Keratinocyte (primary cell): ENCODE measurements around the gene PCARE. TPM values are rescaled to one million over a fixed set of nuclear protein-coding genes. Genes with fewer than 3 reads are reported as not detected.

Experiments used
- DNase-seq: peaks from one replicate; pipeline ENCODE4 v3.0.0-alpha.2; 2011; ENCODE audit warnings: low read depth, missing footprints, low spot score
- FAIRE-seq: peaks from 2 replicates; lab custom pipeline; 2011; peaks lifted over from hg19 to GRCh38; lab: Jason Lieb, UNC
- H2AFZ ChIP-seq: 2 replicates; pipeline ENCODE4 v1.6.0; 2012; ENCODE audit warnings: low read length, control low read depth, inconsistent platforms; ENCODE audit not compliant: control insufficient read depth
- H3K27ac ChIP-seq: 2 replicates; pipeline ENCODE4 v1.5.1; 2011; ENCODE audit warnings: low read length; ENCODE audit not compliant: control insufficient read depth, insufficient read depth
- H3K27me3 ChIP-seq: 3 replicates; pipeline ENCODE4 v1.6.0; 2011; ENCODE audit warnings: low read length; ENCODE audit not compliant: control insufficient read depth, insufficient read depth; ENCODE audit errors: extremely low read depth
- H3K36me3 ChIP-seq, 2 experiments: 2 replicates in 1 of 2; 3 replicates in 1 of 2; pipeline ENCODE4 v1.5.1; 2011; ENCODE audit warnings: low read length in 2 of 2, mild to moderate bottlenecking in 1 of 2; ENCODE audit not compliant: control insufficient read depth in 2 of 2, insufficient read depth in 2 of 2; ENCODE audit errors: extremely low read depth in 1 of 2
- H3K4me1 ChIP-seq: 3 replicates; pipeline ENCODE4 v1.5.1; 2011; ENCODE audit warnings: low read length; ENCODE audit not compliant: control insufficient read depth, insufficient read depth; ENCODE audit errors: extremely low read depth
- H3K4me2 ChIP-seq: 3 replicates; pipeline ENCODE4 v1.6.0; 2011; ENCODE audit warnings: low read depth, low read length; ENCODE audit not compliant: control insufficient read depth, insufficient read depth; ENCODE audit errors: extremely low read depth
- H3K4me3 ChIP-seq, 3 experiments: fragments of 200-600 bp in 1 of 3; sonication (generic) in 1 of 3; 2 replicates in 2 of 3; 3 replicates in 1 of 3; pipeline ENCODE4 v1.5.1; 2011 to 2016; ENCODE audit warnings: low read length in 3 of 3, mild to moderate bottlenecking in 3 of 3, control low read depth in 2 of 3, inconsistent platforms in 1 of 3, low read depth in 1 of 3, mixed read lengths in 1 of 3, mixed run types in 1 of 3, moderate library complexity in 1 of 3; ENCODE audit not compliant: control insufficient read depth in 2 of 3, insufficient read depth in 2 of 3; ENCODE audit errors: extremely low read depth in 1 of 3
- H3K79me2 ChIP-seq: 2 replicates; pipeline ENCODE4 v1.6.0; 2012; ENCODE audit warnings: low read length; ENCODE audit not compliant: control insufficient read depth, insufficient read depth
- H3K9ac ChIP-seq: 3 replicates; pipeline ENCODE4 v1.6.0; 2011; ENCODE audit warnings: low read length; ENCODE audit not compliant: control insufficient read depth, insufficient read depth; ENCODE audit errors: extremely low read depth
- H3K9me1 ChIP-seq: 3 replicates; pipeline ENCODE4 v1.6.0; 2011; ENCODE audit warnings: low read length; ENCODE audit not compliant: control insufficient read depth, insufficient read depth; ENCODE audit errors: extremely low read depth
- H3K9me3 ChIP-seq: 2 replicates; pipeline ENCODE4 v1.5.1; 2012; ENCODE audit warnings: low read depth, low read length; ENCODE audit not compliant: control insufficient read depth
- H4K20me1 ChIP-seq: 3 replicates; pipeline ENCODE4 v1.6.0; 2011; ENCODE audit warnings: low read length; ENCODE audit not compliant: control insufficient read depth, insufficient read depth; ENCODE audit errors: extremely low read depth
- EZH2 ChIP-seq: IDR thresholded peaks from one replicate; pipeline ENCODE4 v1.6.1; 2012; ENCODE audit warnings: inconsistent platforms, mild to moderate bottlenecking, low read length, moderate library complexity
- dilution Hi-C: fragments of 300-500 bp; cut with MboI; formaldehyde crosslinking; loops from one replicate; pipeline ENCODE4 v1.7.0; 2020; ENCODE audit warnings: low sequenced_read_pairs; ENCODE audit not compliant: extremely low pct_ligation_motif_present
- polyA plus RNA-seq, 5 experiments: library from polyadenylated mRNA; depleted of rRNA in 3 of 5; stranded (reverse) in 3 of 5; stranded (forward) in 1 of 5; unstranded in 1 of 5; fragments of >200 nt; gene quantifications; 1 replicate in 1 of 5; 2 replicates in 3 of 5; 3 replicates in 1 of 5; pipeline versions ENCODE4 v1.2.1 to v1.2.3, GENCODE V29; 2011 to 2012; ENCODE audit warnings: missing spikeins in 2 of 5, low read depth in 1 of 5, low replicate concordance in 1 of 5
- TF ChIP-seq, protein P1 (sequence below), 3 experiments: IDR thresholded peaks in 1 of 3; conservative IDR thresholded peaks in 1 of 3; optimal IDR thresholded peaks in 1 of 3; 2 replicates in 2 of 3; 3 replicates in 1 of 3; pipeline versions ENCODE3 to v1.5.1; 2011; ENCODE audit warnings: low read length in 3 of 3, mild to moderate bottlenecking in 3 of 3, moderate library complexity in 2 of 3, control low read depth in 1 of 3, inconsistent platforms in 1 of 3; ENCODE audit not compliant: insufficient read depth in 2 of 3; ENCODE audit errors: extremely low read depth in 1 of 3

Gene PCARE
- polyA plus RNA-seq, 1 donor (not counting 4 experiments of a cell fraction or from before 2014, with no cell fraction given): not detected

DNA sequence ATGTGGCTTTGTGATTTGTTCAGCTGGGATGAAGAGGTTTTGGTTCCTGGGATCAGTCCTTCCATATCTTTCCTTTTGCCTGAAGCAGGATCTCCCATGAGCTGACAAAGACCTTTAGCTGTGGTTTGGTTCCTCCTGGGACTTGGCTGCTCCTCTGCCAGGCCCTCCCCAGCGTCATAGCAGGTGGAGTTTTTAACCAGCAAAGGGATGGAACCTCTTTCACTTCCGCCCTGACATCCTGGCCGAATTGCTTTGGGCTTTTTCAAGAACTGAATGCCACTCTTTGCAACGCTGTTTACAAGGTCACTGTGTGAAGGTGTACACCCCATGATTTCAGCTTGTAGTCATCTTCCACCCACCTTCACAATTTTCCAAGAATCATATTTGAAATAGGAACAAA is 390 bp downstream of the PCARE start:
- Histone ChIP-seq H4K20me1 (no peaks in the 10 kb centered on the region), H3K9ac (no peak overlapping the region), H3K4me1 (no peaks in the 10 kb centered on the region), H3K79me2 (no peaks in the 10 kb centered on the region), H3K9me3 (no peaks in the 10 kb centered on the region), H3K27me3 (peaks cover 3% of the 10 kb centered on the region), H3K27ac (no peak overlapping the region), H3K4me3 (no peak overlapping the region), H3K9me1 (no peaks in the 10 kb centered on the region), H2AFZ (no peak overlapping the region), H3K36me3 (no peaks in the 10 kb centered on the region), H3K4me2 (no peak overlapping the region)
- FAIRE-seq: no peak
- no peak for TF ChIP-seq EZH2
- TF ChIP-seq, protein P1, sequence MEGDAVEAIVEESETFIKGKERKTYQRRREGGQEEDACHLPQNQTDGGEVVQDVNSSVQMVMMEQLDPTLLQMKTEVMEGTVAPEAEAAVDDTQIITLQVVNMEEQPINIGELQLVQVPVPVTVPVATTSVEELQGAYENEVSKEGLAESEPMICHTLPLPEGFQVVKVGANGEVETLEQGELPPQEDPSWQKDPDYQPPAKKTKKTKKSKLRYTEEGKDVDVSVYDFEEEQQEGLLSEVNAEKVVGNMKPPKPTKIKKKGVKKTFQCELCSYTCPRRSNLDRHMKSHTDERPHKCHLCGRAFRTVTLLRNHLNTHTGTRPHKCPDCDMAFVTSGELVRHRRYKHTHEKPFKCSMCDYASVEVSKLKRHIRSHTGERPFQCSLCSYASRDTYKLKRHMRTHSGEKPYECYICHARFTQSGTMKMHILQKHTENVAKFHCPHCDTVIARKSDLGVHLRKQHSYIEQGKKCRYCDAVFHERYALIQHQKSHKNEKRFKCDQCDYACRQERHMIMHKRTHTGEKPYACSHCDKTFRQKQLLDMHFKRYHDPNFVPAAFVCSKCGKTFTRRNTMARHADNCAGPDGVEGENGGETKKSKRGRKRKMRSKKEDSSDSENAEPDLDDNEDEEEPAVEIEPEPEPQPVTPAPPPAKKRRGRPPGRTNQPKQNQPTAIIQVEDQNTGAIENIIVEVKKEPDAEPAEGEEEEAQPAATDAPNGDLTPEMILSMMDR (optimal IDR thresholded peaks at IDR 0.05 in 1 of 3, IDR thresholded peaks at IDR 0.05 in 1 of 3, conservative IDR thresholded peaks at IDR 0.05 in 1 of 3; ENCODE audit: extremely low read depth in 1 of 3, insufficient read depth in 2 of 3, low read length in 3 of 3): no peak
- DNase-seq: no peak
- dilution Hi-C loops: loop anchor here (25.0 kb wide), 1 partner anchor 113 kb away; no protein-coding TSS in a partner anchor

DNA sequence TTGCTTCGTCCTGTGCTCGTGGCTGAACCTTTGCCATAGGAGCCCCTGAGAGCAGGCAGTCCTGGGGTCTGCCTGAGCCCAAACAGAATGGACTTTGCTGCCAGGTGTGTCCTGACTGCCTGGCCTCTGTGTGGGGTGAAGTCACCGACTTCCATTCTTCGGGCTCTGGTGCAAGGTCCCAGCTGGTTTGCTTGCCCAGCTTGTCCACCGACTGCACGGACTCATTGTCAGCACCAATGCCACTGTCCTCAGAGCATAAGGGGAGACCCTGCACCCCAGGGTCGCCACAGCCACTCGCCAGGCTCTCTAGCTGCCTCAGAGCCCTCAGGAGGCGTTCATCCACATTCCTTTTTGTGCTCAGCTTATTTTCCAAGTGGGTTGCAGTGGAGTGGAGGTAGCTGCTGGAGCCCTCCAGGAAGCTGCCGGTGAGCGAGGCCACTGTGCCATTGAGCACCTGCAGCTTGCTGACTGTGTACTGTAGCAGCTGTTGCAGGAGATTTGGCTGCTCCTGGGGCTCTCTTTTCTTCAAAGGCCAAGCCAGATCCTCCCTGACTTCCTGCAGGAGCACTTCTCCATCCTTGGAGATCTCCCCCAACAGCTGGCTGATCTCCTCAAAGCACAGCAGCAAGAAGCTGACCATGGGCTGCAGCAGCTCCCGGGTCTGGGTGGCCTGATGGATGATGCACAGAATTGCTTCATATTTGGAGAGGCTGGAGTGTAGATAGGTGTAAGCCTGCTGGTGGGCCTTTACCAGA is 1.2 kb downstream of the PCARE start:
- Histone ChIP-seq H3K4me3 (no peak overlapping the region), H3K27me3 (peaks cover 3% of the 10 kb centered on the region), H3K79me2 (no peaks in the 10 kb centered on the region), H4K20me1 (no peaks in the 10 kb centered on the region), H3K9me3 (no peaks in the 10 kb centered on the region), H2AFZ (no peak overlapping the region), H3K4me2 (no peak overlapping the region), H3K36me3 (no peaks in the 10 kb centered on the region), H3K27ac (no peak overlapping the region), H3K4me1 (peaks cover 6% of the 10 kb centered on the region), H3K9me1 (no peaks in the 10 kb centered on the region), H3K9ac (no peak overlapping the region)
- FAIRE-seq: no peak
- no peak for TF ChIP-seq EZH2
- TF ChIP-seq, protein P1 (optimal IDR thresholded peaks at IDR 0.05 in 1 of 3, IDR thresholded peaks at IDR 0.05 in 1 of 3, conservative IDR thresholded peaks at IDR 0.05 in 1 of 3; ENCODE audit: extremely low read depth in 1 of 3, insufficient read depth in 2 of 3, low read length in 3 of 3): no peak
- dilution Hi-C loops: loop anchor here (25.0 kb wide), 1 partner anchor 114 kb away; no protein-coding TSS in a partner anchor
- no peak for DNase-seq
